OCI-M1 (cell line): ENCODE data around the gene MOGAT3.

Experiments
- DNase-seq: peaks from one replicate; lab custom pipeline; 2025; lab: John Stamatoyannopoulos, UW

MOGAT3 gene

DNA sequence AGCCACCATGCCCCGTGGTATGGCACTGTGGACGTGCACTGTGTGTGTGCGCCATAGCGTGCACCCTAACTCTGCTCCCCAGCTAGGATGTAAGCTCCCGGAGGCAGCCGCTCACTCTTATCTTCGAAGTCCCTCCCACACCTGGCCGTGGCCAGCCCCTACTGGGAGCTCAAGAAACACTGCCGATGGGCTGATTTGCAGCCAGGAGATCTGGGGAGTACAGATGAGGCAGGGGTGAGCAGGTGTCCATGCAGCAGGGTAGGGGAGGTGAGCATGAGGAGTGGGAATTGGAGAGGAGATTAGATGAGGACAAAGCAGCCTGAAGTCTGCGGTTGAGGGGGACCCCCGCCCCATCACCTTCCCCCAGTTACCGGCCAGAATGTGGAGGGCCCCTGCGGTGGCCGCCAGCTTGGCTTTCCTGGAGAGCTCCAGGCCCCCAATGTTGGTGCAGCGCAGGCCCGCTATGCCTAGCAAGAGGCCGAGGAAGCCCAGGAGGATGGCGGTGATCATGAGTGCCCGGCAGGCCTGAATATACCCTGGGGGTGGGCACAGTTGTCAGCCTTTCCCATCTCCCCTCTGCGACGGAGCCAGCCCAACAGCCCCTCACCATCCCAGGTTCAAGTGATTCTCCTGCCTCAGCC is 33.2 kb upstream of the MOGAT3 start:
- DNase-seq: no peak

GRCh38 chr7:101232141-101232850 is 31.5 kb upstream of the MOGAT3 start:
- DNase-seq: no peak

DNA sequence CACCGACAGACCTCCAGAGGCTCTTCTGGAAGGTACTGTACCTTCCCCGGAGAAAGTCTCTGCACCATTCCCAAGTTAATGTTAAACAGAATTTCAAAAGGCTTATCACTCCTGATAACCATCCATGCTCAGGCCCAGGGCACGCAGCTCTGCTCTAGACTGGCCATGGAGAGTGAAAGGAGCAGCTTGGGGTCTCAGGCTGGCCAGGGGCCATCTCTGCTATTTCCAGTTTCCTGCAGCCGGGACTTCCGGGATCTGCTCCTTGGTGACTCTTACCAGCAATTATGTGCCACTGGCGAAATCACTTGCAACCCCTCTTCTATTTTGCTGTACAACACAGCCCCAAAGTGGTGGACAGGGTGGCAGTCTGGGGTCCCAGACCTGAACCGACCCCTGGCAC is 30.8 kb upstream of the MOGAT3 start:
- no peak for DNase-seq

GRCh38 chr7:101226721-101227120 is 25.9 kb upstream of the MOGAT3 start:
- DNase-seq: no peak

GRCh38 chr7:101225650-101226049 is 24.8 kb upstream of the MOGAT3 start:
- DNase-seq: no peak

DNA sequence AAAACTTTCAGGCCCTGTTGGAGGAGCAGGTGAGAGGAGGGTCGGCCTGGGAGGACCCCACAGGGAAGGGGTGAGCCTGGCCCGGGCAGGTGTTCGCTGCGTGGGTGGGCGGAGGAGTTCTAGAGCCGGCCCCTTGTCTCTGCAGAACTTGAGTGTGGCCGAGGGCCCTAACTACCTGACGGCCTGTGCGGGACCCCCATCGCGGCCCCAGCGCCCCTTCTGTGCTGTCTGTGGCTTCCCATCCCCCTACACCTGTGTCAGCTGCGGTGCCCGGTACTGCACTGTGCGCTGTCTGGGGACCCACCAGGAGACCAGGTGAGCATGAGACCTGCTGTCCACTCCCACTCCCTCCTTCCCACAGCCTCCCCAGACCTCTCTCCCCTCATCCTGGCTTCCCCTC is 22.7 kb upstream of the MOGAT3 start:
- no peak for DNase-seq

- DNase-seq: no peak
Observed at GRCh38 chr7:101222275-101222830, 21.5 kb upstream of the MOGAT3 start.

DNA sequence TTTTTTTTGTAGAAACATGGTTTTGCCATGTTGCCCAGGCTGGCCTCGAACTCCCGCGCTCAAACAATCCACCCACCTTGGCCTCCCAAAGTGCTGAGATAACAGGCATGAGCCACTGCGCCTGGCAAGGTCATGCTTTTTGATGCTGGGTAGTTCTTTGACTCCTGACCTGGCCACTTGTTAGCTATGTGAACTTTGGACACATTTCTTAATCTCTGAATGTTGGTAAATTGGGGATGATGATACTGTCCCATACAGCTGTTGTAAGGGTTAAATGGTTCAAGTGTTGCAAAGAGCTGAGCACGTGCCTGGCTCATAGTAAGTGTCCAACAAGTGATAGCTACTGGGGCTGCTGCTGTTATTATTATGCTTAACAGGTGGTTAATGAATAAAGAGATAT is 19.5 kb upstream of the MOGAT3 start:
- DNase-seq: no peak

GRCh38 chr7:101218236-101219125 is 17.6 kb upstream of the MOGAT3 start:
- DNase-seq: no peak

GRCh38 chr7:101217388-101218235 is 16.8 kb upstream of the MOGAT3 start, which contains the start of the genes PLOD3 and ZNHIT1:
TSS of gene PLOD3 (minus strand) at chr7:101217581. CDS start at chr7:101217274, 307 bp downstream.
TSS of gene ZNHIT1 (plus strand) at chr7:101218165. CDS start at chr7:101218196, 31 bp downstream.
- DNase-seq: peak; percentile 100

DNA sequence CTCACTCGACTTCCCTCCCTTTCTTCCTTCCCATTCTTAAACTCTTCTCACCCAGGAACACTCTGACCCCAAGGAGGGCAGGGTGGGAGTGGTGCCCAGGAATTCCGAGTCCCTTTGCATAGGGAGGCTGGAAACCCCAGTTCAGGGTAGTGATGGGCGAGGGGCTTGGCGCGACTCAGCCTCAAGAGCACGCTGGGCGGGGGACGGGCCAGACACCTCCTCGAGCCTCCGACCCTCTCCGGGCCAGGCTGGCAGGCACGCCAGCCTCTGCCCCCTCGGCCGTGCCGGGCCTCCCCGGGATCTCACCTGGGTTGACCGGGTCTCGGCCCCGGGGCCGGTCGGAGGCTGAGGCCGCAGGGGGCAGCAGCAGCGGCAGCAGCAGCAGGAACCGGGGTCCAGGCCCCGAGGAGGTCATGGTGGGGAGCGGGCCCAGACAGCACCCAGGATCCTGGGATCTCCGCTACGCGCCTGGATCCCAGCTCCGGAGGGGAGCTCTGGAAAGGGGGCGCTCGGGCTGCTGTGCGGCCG is 16.1 kb upstream of the MOGAT3 start:
- peak; percentile 51 for DNase-seq

- no peak for DNase-seq
Observed at GRCh38 chr7:101216001-101216859, 15.4 kb upstream of the MOGAT3 start.

DNA sequence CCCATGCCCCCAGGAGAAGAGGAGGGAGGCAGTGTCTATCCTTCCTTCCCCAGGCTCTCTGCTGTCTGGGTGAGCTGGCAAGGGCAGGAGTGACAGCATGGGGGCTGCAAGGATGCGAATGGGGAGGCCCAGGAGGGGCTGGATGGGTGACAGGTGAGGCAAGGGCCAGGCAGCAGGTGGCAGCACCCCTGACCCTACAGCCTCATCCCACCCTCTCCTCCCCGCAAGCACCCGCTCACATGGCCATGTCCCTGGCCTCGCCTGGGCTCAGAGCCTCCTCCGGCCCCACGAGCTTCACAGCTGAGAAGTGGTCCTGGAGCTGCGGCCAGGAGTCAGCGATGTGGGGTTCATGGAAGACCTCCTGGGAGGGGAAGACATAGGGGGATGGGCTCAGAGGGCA is 11.2 kb upstream of the MOGAT3 start:
- no peak for DNase-seq

- DNase-seq: no peak
Observed at GRCh38 chr7:101211501-101211900, 10.7 kb upstream of the MOGAT3 start.

DNA sequence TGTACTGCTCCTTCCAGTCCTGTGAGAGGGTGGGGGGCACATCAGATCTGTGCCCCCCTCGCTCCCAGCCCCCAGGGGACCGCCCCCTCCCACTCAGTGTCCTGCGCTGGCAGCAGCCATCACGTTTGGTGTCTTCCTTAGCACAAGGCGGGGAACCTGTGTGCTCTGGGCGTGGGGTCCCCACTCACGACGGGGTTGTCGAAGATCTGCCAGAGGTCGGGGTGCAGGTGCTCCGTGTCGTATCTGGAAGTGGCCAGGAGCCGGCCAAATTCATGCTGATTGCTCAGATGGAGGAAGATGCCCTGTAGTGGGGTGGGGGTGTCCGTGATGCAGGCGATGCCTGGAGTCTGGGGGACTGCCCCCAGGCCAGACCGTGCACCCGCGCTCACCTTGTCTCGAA is 9.3 kb upstream of the MOGAT3 start:
- DNase-seq: no peak

DNA sequence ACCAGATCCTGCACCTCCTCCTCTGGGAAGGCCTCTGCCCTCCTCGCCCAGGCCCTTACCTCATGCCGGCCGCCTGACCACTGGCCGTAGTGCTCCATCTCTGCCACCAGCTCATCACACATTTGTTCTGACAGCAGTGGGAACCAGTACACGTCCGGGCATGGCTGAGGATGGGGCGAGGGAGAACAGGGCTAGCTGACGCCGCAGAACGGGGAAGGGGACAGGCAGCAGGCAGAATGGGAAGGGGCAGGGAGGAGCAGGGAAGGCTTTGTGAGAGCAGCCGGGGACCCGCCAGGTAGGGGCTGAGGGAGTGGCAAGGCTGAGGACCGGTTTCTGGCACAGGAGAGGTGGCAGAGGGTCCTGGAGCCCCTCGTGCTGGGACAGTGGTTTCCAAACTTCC is 8.0 kb upstream of the MOGAT3 start:
- DNase-seq: no peak

GRCh38 chr7:101207459-101207858 is 6.6 kb upstream of the MOGAT3 start:
- DNase-seq: no peak

GRCh38 chr7:101206665-101207042 is 5.8 kb upstream of the MOGAT3 start:
- DNase-seq: no peak

- DNase-seq: no peak
Observed at GRCh38 chr7:101205901-101206664, 5.2 kb upstream of the MOGAT3 start.
